ENCODE results near the gene AKAP13. TPM values are rescaled to one million over a fixed set of nuclear protein-coding genes. Genes with fewer than 3 reads are reported as not detected.

The AKAP13 gene
- total RNA-seq, 1 donor from 2014 or later: 41.1 TPM

- H3K4me3 ChIP-seq (ENCODE audit: low read depth, low read length): no peak overlapping the region
- FAIRE-seq: no peak
- no peak for TF ChIP-seq CTCF (IDR thresholded peaks at IDR 0.05; ENCODE audit: insufficient read depth, low read length, severe bottlenecking)
Observed at GRCh38 chr15:85691350-85692240, 311.2 kb downstream of the AKAP13 start.

GRCh38 chr15:85692321-85692720 lies 311.9 kb downstream of the AKAP13 start:
- TF ChIP-seq CTCF (IDR thresholded peaks at IDR 0.05; ENCODE audit: insufficient read depth, low read length, severe bottlenecking): no peak
- FAIRE-seq (no peak), DNase-seq (ENCODE audit: low read depth) (no peak)
- Histone ChIP-seq H3K36me3 (ENCODE audit: control insufficient read depth, insufficient read depth, low read length) (peaks cover 6% of the 10 kb centered on the region), H3K4me3 (ENCODE audit: low read depth, low read length) (no peak overlapping the region), H3K27me3 (ENCODE audit: control insufficient read depth, insufficient read depth, low read length) (no peaks in the 10 kb centered on the region)

More at GRCh38 chr15:85691350-85692240, 311.2 kb downstream of the AKAP13 start:
- no peak for DNase-seq (ENCODE audit: low read depth)
- peaks cover 6% of the 10 kb centered on the region for H3K36me3 ChIP-seq (ENCODE audit: control insufficient read depth, insufficient read depth, low read length)
- no peaks in the 10 kb centered on the region for H3K27me3 ChIP-seq (ENCODE audit: control insufficient read depth, insufficient read depth, low read length)

DNA sequence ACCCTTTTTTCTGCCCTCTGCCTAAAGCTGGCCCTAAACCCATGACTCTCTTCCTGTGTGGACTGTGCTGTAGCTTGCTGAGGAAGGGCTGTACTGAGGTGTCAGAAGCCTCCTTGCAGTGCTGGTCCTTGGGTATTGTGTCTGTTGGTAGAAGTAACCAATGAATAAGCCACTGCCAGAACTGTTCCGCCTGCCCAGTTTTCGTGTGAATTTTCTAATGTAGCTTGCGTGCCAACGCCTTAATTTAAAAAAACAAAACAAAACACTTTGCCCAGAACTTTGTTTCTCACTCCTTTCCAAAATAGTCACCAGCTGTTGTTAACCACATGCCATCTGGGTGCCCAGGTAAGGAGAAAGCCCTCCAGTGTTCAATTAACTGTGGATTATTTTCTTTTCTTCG lies 312.5 kb downstream of the AKAP13 start:
- no peak for TF ChIP-seq CTCF (IDR thresholded peaks at IDR 0.05; ENCODE audit: insufficient read depth, low read length, severe bottlenecking)
- Histone ChIP-seq H3K36me3 (ENCODE audit: control insufficient read depth, insufficient read depth, low read length) (peaks cover 4% of the 10 kb centered on the region), H3K4me3 (ENCODE audit: low read depth, low read length) (no peak overlapping the region), H3K27me3 (ENCODE audit: control insufficient read depth, insufficient read depth, low read length) (no peaks in the 10 kb centered on the region)
- FAIRE-seq (no peak), DNase-seq (ENCODE audit: low read depth) (no peak)

GRCh38 chr15:85693277-85693676 lies 312.9 kb downstream of the AKAP13 start:
- no peak for TF ChIP-seq CTCF (IDR thresholded peaks at IDR 0.05; ENCODE audit: insufficient read depth, low read length, severe bottlenecking)
- Histone ChIP-seq H3K4me3 (ENCODE audit: low read depth, low read length) (no peak overlapping the region), H3K36me3 (ENCODE audit: control insufficient read depth, insufficient read depth, low read length) (peaks cover 4% of the 10 kb centered on the region), H3K27me3 (ENCODE audit: control insufficient read depth, insufficient read depth, low read length) (no peaks in the 10 kb centered on the region)
- no peak for FAIRE-seq
- DNase-seq (ENCODE audit: low read depth): no peak

DNA sequence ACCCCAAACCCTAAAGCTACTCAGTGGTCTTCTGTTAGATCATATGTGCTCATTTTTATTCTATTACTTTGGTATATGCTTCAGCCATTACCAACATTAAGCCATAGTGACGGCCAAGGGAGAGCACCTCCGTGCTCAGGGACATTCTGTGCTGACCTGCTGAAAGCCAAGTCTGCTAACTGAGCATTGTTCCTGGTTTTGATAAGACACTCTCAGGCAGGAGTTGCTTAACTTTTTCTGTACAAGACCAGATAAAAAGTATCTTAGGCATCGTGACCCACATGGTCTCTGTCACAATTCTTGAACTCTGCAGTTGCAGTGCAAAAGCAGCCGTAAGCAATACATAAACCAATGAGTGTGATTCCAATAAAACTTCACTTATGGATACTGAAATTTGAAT lies 313.7 kb downstream of the AKAP13 start:
- no peaks in the 10 kb centered on the region for H3K27me3 ChIP-seq (ENCODE audit: control insufficient read depth, insufficient read depth, low read length)
- no peak overlapping the region for H3K4me3 ChIP-seq (ENCODE audit: low read depth, low read length)
- FAIRE-seq: no peak
- DNase-seq (ENCODE audit: low read depth): no peak
- peaks cover 4% of the 10 kb centered on the region for H3K36me3 ChIP-seq (ENCODE audit: control insufficient read depth, insufficient read depth, low read length)
- TF ChIP-seq CTCF (IDR thresholded peaks at IDR 0.05; ENCODE audit: insufficient read depth, low read length, severe bottlenecking): no peak
